ENCODE measurements around the gene SLCO3A1.
"Not testable (repeated sequence)": the region's sequence is repeated elsewhere in the genome, so short reads cannot be mapped to it uniquely, and the experiment has no call there.

SLCO3A1 gene

DNA sequence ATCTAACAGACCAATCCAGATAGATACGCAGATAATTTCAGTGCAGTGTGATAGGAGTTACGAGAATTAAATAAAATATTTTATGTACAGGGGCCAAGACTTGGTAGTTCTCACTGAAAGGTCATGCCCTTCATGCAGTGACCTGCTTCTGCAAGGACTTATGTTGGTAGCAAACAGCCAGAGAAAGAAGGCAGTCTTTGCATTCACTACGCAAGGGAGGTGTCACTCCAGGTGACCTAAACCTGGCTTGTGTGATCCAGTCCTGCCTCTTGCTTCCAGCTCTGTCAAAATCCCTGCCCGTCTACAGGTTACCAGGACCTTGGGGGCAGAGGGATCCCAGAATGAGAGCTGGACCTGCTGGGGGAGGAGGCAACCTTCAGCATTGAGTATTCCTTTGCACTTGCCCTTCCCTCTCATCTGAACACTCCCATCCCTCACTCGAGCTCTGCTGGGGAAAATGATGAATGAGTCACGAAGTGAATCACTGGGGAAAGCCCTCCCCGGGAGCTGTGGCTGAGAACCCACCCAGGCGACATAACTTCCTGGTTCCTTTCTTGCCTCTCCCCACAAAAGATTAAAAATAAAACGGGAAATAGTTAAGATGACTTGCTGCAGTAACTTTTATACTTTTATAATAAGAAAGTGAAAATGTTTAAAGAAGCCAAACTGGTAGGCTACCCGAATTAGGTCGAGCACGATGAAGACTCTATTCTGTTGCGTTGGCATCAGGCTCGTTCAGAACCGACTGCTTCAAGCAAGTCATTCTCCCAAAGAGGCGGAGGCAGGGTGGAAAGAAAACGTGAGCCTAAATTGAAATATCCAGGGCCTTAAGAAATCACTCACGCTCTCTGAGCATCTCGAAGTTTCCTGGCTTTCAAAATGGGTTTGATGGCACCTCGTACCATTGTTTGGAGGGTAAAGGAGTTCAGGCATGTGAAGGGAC lies 216.1 kb downstream of the SLCO3A1 start:
- Histone ChIP-seq H3K9me3 (no peaks in the 10 kb centered on the region), H3K27ac (peak overlapping the region; percentile 2), H3K27me3 (no peaks in the 10 kb centered on the region), H3K4me1 (ENCODE audit: control insufficient read depth in 1 of 2, insufficient read depth in 1 of 2, low read depth in 1 of 2, low read length in 1 of 2) (peaks cover 0 to 4% of the 10 kb centered on the region in 2 experiments), H3K4me3 (ENCODE audit: low read depth in 1 of 2, low read length in 1 of 2) (no peak overlapping the region), H3K36me3 (no peaks in the 10 kb centered on the region)
- TF ChIP-seq, protein P1, sequence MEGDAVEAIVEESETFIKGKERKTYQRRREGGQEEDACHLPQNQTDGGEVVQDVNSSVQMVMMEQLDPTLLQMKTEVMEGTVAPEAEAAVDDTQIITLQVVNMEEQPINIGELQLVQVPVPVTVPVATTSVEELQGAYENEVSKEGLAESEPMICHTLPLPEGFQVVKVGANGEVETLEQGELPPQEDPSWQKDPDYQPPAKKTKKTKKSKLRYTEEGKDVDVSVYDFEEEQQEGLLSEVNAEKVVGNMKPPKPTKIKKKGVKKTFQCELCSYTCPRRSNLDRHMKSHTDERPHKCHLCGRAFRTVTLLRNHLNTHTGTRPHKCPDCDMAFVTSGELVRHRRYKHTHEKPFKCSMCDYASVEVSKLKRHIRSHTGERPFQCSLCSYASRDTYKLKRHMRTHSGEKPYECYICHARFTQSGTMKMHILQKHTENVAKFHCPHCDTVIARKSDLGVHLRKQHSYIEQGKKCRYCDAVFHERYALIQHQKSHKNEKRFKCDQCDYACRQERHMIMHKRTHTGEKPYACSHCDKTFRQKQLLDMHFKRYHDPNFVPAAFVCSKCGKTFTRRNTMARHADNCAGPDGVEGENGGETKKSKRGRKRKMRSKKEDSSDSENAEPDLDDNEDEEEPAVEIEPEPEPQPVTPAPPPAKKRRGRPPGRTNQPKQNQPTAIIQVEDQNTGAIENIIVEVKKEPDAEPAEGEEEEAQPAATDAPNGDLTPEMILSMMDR (IDR thresholded peaks at IDR 0.05) = no peak

DNA sequence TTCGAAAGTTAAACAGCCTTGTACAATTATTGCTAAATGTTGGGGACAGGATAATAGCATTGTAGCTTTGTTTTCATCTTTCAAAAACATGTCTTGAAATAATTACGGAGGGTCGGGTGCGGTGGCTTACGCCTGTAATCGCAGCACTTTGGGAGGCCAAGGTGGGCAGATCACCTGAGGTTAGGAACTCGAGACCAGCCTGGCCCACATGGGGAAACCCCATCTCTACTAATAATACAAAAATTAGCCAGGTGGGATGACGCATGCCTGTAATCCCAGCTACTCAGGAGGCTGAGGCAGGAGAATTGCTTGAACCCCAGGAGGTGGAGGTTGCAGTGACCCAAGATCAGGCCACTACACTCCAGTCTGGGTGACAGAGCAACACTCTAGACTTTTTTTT lies 216.7 kb downstream of the SLCO3A1 start:
- not testable (repeated sequence) for H3K27me3 ChIP-seq; H3K27ac ChIP-seq; H3K36me3 ChIP-seq; H3K4me3 ChIP-seq (ENCODE audit: low read depth in 1 of 2, low read length in 1 of 2); H3K4me1 ChIP-seq (ENCODE audit: control insufficient read depth in 1 of 2, insufficient read depth in 1 of 2, low read depth in 1 of 2, low read length in 1 of 2); H3K9me3 ChIP-seq

DNA sequence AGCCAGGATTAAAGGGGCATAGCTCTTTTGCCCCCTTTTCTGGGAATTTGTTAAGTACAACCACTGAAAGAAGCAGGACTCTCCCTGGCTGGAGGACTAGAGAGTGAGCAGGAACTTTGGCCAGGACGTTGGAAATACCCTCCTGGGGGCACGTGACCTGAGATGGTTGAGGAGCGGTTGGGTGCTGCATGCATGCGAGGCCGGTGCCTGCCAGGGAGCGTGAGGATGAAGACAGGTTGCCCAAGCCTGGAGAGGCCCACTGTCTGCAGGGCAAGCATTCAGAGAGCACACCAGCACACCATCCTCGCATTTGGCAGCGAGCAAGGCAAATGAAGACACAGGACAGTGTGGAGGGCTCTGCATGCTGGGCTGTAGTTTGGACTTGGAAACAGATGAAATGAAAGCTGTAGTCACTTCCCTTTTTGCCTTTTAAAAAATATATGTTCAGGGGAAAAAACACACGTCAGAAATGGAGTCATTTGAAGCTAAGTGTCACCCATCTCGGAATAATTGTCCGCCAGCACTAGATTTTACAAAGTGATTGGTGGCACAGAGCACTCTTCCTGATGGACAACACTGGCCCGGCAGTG lies 217.6 kb downstream of the SLCO3A1 start:
- TF ChIP-seq, protein P1 (IDR thresholded peaks at IDR 0.05) = no peak
- Histone ChIP-seq H3K4me1 (ENCODE audit: control insufficient read depth in 1 of 2, insufficient read depth in 1 of 2, low read depth in 1 of 2, low read length in 1 of 2) (peaks cover 0 to 4% of the 10 kb centered on the region in 2 experiments), H3K27me3 (no peaks in the 10 kb centered on the region), H3K27ac (peak overlapping the region; percentile 42), H3K36me3 (no peaks in the 10 kb centered on the region), H3K4me3 (ENCODE audit: low read depth in 1 of 2, low read length in 1 of 2) (no peak overlapping the region), H3K9me3 (no peaks in the 10 kb centered on the region)

DNA sequence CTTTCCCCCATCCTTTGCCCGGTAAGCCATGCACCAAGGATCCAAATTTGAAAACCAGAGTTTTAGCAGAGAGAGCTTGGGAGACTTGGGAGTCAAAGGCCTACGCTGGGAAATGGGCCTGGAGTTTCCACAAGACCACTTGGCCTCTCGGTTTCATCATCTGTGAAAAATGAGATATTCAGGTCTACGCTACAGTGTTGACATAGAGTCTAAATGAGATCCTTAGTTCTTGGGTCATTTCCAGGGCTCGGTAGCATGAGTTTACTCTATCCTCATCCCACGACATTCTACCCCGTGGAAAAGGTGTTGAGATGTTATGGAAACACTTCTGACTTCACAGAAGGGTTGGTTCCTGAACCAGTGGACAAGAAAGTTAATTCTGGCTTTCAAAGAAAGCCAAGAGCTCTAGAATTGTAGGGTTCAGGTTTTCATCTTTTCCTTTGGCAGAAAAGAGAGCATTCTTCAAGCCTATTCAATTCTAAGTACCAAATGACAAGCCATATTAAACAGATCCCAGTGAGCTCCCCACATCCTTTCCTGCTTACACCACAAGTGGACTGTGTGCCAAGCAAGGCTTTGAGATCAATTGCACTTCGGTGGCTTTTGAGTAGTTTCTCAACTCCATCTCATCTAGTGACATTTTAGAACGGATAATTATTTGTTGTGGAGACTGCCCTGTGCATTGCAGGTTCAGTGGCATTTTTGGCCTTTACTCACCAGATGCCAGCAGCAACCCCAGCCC lies 219.7 kb downstream of the SLCO3A1 start:
- Histone ChIP-seq H3K4me3 (ENCODE audit: low read depth in 1 of 2, low read length in 1 of 2) (no peak overlapping the region), H3K27me3 (no peaks in the 10 kb centered on the region), H3K27ac (no peak overlapping the region), H3K9me3 (no peaks in the 10 kb centered on the region), H3K36me3 (no peaks in the 10 kb centered on the region), H3K4me1 (ENCODE audit: control insufficient read depth in 1 of 2, insufficient read depth in 1 of 2, low read depth in 1 of 2, low read length in 1 of 2) (peaks cover 13 to 14% of the 10 kb centered on the region in 2 experiments)
- TF ChIP-seq, protein P1 (IDR thresholded peaks at IDR 0.05) = no peak

DNA sequence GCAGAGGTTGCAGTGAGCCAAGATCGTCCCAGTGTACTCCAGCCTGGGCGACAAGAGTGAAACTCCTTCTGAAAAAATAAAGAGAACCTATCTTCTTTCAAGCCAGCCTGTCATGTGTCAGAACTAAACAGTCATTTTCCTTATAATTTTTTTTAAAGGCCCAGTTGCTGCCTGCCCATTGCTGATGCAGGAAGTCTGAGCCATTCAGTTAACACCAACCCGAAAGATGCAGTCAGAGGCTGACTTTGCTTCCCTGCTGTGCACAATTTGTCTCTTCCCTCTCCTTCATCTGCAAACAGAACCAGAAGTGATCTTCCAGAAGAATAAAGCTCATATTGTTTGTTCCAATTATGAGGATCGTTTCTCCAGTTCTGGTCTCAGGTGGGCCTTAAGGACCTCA lies 220.6 kb downstream of the SLCO3A1 start:
- Histone ChIP-seq H3K27ac (no peak overlapping the region), H3K36me3 (no peaks in the 10 kb centered on the region), H3K9me3 (no peaks in the 10 kb centered on the region), H3K27me3 (no peaks in the 10 kb centered on the region), H3K4me3 (ENCODE audit: low read depth in 1 of 2, low read length in 1 of 2) (no peak overlapping the region), H3K4me1 (ENCODE audit: control insufficient read depth in 1 of 2, insufficient read depth in 1 of 2, low read depth in 1 of 2, low read length in 1 of 2) (peaks cover 14% of the 10 kb centered on the region in 2 experiments)
- TF ChIP-seq, protein P1 (IDR thresholded peaks at IDR 0.05) = no peak
